GM21515 (cell line): Measurements from ENCODE around the gene STRN.
"Not testable (repeated sequence)": the region's sequence is repeated elsewhere in the genome, so short reads cannot be mapped to it uniquely, and the experiment has no call there.

Experiments
- ATAC-seq: cut with Tn5 transposase; IDR thresholded peaks from one replicate; pipeline ENCODE4 v1.9.1; 2021; ENCODE audit not compliant: unreplicated experiment

STRN gene

GRCh38 chr2:36849265-36849664 is 117.1 kb downstream of the STRN start:
- no peak for ATAC-seq

DNA sequence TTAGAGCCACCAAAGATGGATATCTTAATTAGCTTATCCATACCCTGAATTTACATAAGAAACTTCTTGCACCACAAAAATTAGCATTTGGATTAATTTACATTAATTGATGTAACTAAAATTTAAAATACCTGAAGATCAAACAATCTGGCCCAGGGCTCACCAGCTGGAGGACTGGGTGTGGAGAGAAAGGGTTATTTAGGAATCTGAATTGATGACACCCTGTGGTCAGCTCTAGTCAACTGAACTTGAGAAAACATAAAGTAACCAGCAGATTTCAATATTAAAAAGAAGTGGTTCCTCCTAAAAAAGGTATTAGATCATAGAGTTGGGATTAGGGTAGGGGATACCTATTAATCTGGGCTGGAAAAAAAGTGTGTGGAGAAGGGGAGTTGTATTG is 122.5 kb downstream of the STRN start:
- no peak for ATAC-seq

DNA sequence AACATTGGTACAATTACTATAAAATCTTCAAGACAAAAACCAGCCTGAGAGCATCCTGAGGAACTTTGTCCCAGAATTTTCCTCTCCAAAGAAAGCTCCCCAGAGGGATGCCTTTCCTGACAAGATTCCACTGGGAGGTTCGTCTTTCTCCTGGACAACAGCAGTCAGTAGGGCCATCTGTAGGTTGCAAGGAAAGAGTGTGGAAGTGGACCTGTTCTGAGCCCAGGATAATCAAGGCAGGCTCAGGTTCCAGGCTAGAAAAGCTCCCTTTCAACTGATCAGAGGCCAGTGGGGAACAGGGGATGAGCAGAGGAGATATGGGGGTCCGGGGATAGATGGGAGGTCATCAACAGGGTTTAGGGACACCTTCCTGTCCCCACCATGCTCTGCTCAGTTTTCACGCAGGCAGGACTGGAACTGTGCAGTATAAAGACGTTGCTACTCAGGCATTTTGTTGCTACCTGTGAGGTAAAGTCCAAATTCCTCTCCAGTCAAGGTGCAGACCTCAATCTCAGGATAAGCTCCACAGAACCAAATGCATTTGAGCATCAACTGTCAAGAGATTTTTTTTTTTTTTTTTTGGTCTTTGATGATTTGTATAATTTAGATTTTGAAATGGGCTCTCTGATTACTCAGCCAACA is 126.2 kb downstream of the STRN start:
- no peak for ATAC-seq

- ATAC-seq, result no peak
These were observed 131.4 kb downstream of the STRN start for GRCh38 chr2:36834731-36835524.

- no peak for ATAC-seq
These were observed 132.1 kb downstream of the STRN start for GRCh38 chr2:36834203-36834602.

DNA sequence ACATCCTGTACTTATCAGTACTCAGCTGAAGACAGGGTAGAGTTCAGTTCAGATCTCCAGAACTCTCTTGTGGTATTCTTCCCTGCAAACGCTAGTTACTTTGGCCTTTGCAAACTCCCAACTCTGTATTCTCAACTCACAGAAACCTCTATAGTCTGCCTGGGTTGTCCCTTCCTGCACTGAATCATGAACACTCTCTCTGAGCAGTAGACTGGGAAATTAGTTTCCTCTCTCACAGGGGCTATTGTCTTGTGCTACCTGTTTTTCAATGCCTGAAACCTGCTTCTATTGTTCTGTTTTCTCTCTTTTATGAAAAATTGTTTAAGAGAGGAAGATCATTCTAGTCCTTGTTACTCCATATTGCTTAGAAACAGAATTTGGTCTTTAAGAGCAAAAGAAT is 135.2 kb downstream of the STRN start:
- no peak for ATAC-seq

- not testable (repeated sequence) for ATAC-seq
These were observed 141.7 kb downstream of the STRN start for GRCh38 chr2:36824683-36825082.

- ATAC-seq, result no peak
These were observed 142.1 kb downstream of the STRN start for GRCh38 chr2:36824273-36824672.

- ATAC-seq, result no peak
These were observed 142.5 kb downstream of the STRN start for GRCh38 chr2:36823862-36824261.

- ATAC-seq, result no peak
These were observed 145.3 kb downstream of the STRN start for GRCh38 chr2:36820942-36821605.

DNA sequence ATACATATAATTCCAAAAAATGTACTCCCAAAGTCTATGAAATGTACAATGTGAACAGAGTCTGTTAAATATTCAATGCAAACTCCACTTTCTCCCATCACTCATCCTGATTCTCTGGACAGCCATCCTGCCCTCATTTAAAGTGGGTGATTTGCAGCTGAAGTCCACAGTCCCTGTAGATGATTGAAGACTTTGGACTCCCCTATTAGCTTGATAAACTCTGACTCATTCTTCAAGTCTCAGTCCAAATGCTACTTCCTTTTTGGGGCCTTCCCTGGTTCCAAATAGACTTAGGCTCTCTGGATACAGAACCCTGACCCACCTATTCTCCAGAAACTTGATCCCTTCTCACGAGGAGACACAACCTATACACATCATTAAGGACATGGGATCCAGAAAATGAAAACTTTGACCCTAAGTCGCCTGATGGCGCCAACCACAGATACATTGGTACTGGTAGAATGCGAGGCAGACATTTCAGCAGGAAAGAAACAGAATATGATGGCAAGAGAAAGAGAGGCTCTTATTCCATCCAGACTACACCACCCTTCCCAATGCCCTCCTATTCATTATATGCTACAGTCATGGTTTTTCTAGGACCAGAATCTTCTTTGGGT is 147.1 kb downstream of the STRN start:
- no peak for ATAC-seq

DNA sequence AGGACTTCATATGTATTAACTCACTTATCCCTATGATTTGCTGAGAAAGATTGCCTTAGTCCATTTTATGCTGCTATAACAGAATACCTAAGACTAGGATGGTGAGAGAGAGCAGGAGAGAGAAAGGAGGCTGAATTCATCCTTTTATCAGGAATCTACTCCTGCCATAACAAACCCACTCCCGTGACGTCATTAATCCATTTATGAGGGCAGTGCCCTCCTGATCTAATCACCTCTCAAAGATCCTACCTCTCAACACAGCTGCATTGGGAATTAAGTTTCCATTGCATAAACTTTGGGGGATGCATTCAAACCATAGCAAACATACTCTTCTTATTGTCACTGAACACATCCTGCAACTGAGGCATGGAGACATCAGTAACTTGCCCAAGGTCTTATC is 147.8 kb downstream of the STRN start:
- no peak for ATAC-seq

DNA sequence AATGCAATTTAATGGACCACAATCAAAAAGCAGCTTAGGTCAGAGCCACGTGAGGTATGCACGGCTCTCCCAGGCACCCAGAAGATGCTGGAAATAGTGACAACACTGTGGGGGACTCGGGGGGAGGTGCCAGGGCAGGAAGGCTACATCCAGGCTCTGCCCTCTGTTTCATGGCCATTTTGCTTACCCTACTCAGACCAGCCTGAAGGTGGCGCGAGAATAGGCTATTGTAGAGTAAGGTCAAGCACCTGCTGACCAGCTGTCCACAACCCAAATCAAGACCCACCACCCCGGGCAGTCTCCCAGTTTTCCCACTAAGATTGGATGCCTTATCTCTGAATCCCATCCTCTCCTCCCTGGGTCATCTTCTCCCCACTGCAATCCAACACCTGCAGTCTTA is 154.1 kb downstream of the STRN start:
- no peak for ATAC-seq

DNA sequence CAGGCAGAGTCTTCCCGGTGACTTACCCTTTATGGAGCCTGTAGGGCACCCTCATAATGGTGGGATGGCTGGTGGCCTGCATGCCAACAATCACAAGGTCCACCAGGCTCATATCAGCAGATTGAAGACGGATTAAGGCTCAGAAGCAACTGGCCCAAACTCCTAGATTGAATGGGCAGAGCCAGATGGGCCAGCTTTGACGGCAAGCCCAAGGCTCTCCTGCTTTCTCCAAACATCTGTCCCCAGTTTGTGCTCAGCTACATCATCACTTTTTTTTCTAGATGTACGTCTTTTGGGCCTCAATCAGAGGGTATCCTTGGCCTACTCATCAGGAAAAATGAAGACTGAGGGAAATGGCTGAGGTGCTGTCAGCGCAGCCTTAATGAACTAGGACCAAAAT is 155.3 kb downstream of the STRN start:
- no peak for ATAC-seq

DNA sequence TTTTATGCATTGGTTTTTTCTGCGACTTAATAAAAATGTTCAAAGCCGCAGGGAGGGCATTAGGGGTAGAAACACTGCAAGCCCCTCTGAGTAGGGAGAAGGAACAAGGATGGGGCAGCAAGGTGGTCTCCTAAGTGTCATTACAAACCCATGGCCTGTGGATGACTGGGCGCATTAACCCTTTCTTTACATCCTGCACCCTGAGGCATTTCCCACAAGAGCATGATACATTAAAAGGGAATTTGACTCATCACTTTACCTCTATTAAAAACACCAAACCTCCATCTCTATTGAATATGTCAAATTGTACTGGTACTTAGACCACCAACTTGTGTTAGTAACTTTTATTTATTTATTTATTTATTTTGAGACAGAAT is 157.3 kb downstream of the STRN start:
- ATAC-seq, result no peak

DNA sequence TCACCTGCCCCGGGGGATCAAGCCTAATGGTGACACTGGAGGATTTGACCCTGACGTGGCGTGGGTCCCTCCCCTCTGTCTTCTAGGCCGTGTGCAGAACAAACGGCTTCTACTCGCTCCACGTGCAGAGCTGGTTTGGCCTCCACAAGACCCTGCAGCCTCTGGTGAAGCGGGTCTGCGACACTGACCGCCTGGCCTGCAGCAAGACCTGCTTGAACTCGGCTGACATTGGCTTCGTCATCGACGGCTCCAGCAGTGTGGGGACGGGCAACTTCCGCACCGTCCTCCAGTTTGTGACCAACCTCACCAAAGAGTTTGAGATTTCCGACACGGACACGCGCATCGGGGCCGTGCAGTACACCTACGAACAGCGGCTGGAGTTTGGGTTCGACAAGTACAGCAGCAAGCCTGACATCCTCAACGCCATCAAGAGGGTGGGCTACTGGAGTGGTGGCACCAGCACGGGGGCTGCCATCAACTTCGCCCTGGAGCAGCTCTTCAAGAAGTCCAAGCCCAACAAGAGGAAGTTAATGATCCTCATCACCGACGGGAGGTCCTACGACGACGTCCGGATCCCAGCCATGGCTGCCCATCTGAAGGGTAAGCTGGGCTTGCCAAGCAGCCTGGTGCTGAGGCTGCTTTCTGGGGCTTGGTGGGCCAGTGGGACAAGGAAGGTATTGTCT is 157.8 kb downstream of the STRN start:
- ATAC-seq, result no peak

DNA sequence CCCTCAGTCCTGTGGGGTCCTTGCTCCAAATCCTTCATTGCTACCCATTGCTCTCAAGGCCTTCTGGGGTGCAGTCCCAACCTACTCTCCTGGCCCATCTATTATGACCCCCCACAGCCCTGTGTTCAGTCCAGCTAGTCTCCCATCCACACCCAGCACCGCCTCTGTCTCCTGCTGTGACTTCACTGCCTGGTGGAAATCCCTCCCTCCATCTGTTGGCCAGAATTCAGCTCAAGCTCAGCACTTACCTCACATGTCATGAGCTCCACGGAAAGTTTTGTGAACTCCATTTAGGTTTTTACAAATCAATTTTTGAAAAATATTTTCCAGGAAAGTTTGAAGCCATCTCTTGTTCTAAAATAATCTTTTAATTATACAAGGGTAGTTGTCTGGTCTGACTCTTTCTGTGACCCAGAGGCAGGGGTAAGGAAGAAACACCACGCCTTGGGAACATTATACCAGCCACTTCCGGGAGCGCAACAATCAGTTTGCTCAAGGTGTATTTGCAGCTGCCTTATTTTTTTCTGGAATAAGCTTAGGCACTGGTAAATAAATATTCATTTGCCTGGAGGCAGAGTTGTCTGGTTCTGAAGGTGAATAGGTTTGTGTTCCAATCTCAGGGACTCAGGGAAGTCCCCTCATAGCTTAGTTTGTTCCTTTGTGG is 159.0 kb downstream of the STRN start:
- ATAC-seq, result no peak

GRCh38 chr2:36805635-36806224 is 160.6 kb downstream of the STRN start:
- no peak for ATAC-seq

- no peak for ATAC-seq
These were observed 163.4 kb downstream of the STRN start for GRCh38 chr2:36802952-36803351.

- ATAC-seq, result no peak
These were observed 165.2 kb downstream of the STRN start for GRCh38 chr2:36801088-36801487.
